K562 (cell line): ENCODE data around the gene PRKG2. TPM values are rescaled to one million over a fixed set of nuclear protein-coding genes. Genes with fewer than 3 reads are reported as not detected.

Experiments
- ATAC-seq: fragments of 200-7000 bp; cut with Tn5 transposase; 3 replicates; pipeline ENCODE4 v1.9.1; 2020; ENCODE audit warnings: moderate library complexity
- BruUV-seq: library from RNA; stranded (reverse); fragments of 400-500 nt; replicated peaks from 2 replicates; lab custom pipeline; 2021; lab: Mats Ljungman, UMichigan
- CTCF ChIA-PET: fragments of 300-600 bp; formaldehyde crosslinking; extraction: SDS; loops from one replicate; lab custom pipeline; 2021; ENCODE audit warnings: low intra/inter-chr PET ratio; lab: Yijun Ruan, JAX
- POLR2A ChIA-PET: fragments of 300-600, 350-650 bp; sonication (Branson Sonifier 250); formaldehyde crosslinking; extraction: SDS; loops from one replicate; lab custom pipeline; 2021; ENCODE audit warnings: antibody characterized with exemption, inconsistent platforms; lab: Yijun Ruan, JAX
- DNase-seq, 4 experiments: peaks; one replicate each; pipeline versions ENCODE4 v3.0.0 to v3.0.0-alpha.2; 2011 to 2018; ENCODE audit warnings: low spot score in 3 of 4, mixed read lengths in 3 of 4; ENCODE audit errors: extremely low read depth in 1 of 4
- FAIRE-seq: peaks from 2 replicates; lab custom pipeline; 2011; peaks lifted over from hg19 to GRCh38; lab: Jason Lieb, UNC
- H2AFZ ChIP-seq: 2 replicates; pipeline ENCODE4 v1.6.0; 2011; ENCODE audit warnings: low read depth, low read length, control low read depth, inconsistent platforms
- H3K27ac ChIP-seq: fragments of 200-600 bp; 3 replicates; pipeline ENCODE4 v1.8.0; 2011; ENCODE audit warnings: low read depth, mild to moderate bottlenecking, control low read depth, inconsistent platforms, low read length, moderate library complexity, mixed read lengths; ENCODE audit errors: extremely low read depth
- H3K27me3 ChIP-seq, 2 experiments: fragments of 300-600 bp in 1 of 2; 2 replicates in 1 of 2; 3 replicates in 1 of 2; pipeline versions ENCODE4 v1.6.0 to v1.8.0; 2011; ENCODE audit warnings: inconsistent platforms in 2 of 2, low read length in 2 of 2, mild to moderate bottlenecking in 1 of 2, mixed read lengths in 1 of 2, moderate library complexity in 1 of 2; ENCODE audit not compliant: control insufficient read depth in 2 of 2, insufficient read depth in 2 of 2
- H3K36me3 ChIP-seq: fragments of 300-600 bp; 3 replicates; pipeline ENCODE4 v1.8.0; 2011; ENCODE audit warnings: mild to moderate bottlenecking, low read length, inconsistent platforms; ENCODE audit not compliant: control insufficient read depth, insufficient read depth
- H3K4me1 ChIP-seq, 2 experiments: fragments of 200-600 bp in 1 of 2; replicated peaks in 1 of 2; 2 replicates in 1 of 2; 3 replicates in 1 of 2; pipeline versions ENCODE4 v1.5.1 to v1.8.0; 2011; ENCODE audit warnings: inconsistent platforms in 2 of 2, low read length in 2 of 2, mild to moderate bottlenecking in 1 of 2, mixed read lengths in 1 of 2, moderate library complexity in 1 of 2; ENCODE audit not compliant: control insufficient read depth in 2 of 2, insufficient read depth in 2 of 2
- H3K4me2 ChIP-seq: 2 replicates; pipeline ENCODE4 v1.6.1; 2011; ENCODE audit warnings: low read length, control low read depth, inconsistent platforms, mixed read lengths; ENCODE audit not compliant: insufficient read depth
- H3K4me3 ChIP-seq: fragments of 200-600 bp; sonication (generic), shearing (Covaris generic); 2 replicates; pipeline ENCODE4 v1.5.1; 2016; ENCODE audit warnings: control low read depth, inconsistent platforms
- H3K79me2 ChIP-seq: fragments of 200-600 bp; 3 replicates; pipeline ENCODE4 v1.8.0; 2011; ENCODE audit warnings: low read length, inconsistent platforms; ENCODE audit not compliant: control insufficient read depth, insufficient read depth
- H3K9ac ChIP-seq, 2 experiments: 2 replicates each; pipeline versions ENCODE4 v1.6.0 to v1.6.1; 2011; ENCODE audit warnings: low read depth in 2 of 2, low read length in 2 of 2, control low read depth in 1 of 2, inconsistent platforms in 1 of 2, mild to moderate bottlenecking in 1 of 2, mixed read lengths in 1 of 2; ENCODE audit not compliant: insufficient read depth in 1 of 2
- H3K9me1 ChIP-seq: one replicate; pipeline ENCODE4 v1.6.0; 2011; ENCODE audit warnings: inconsistent platforms, mild to moderate bottlenecking, low read length, moderate library complexity; ENCODE audit not compliant: control insufficient read depth, insufficient read depth
- H3K9me3 ChIP-seq: replicated peaks from 2 replicates; pipeline ENCODE4 v1.5.1; 2011; ENCODE audit warnings: low read depth, low read length, inconsistent platforms; ENCODE audit not compliant: control insufficient read depth, insufficient read depth
- H4K20me1 ChIP-seq: replicated peaks from 2 replicates; pipeline ENCODE4 v1.6.1; 2011; ENCODE audit warnings: low read length, inconsistent platforms, mixed read lengths; ENCODE audit not compliant: control insufficient read depth, insufficient read depth
- BMI1 ChIP-seq: fragments of 150-350 bp; IDR thresholded peaks from 2 replicates; pipeline ENCODE4 v1.6.1; 2014; ENCODE audit warnings: low read length
- CBX1 ChIP-seq: sonication (generic); IDR thresholded peaks from 2 replicates; pipeline ENCODE4 v1.6.1; 2016; ENCODE audit warnings: antibody characterized with exemption, low read depth, mild to moderate bottlenecking
- HCFC1 ChIP-seq: IDR thresholded peaks from 2 replicates; pipeline ENCODE4 v1.6.1; 2012; ENCODE audit warnings: low read depth, low read length, improper control_type of control experiment
- HDAC6 ChIP-seq: IDR thresholded peaks from 2 replicates; pipeline ENCODE4 v1.6.1; 2012; ENCODE audit warnings: low read depth, mild to moderate bottlenecking, control low read depth, inconsistent platforms, low read length, moderate library complexity
- HNRNPK ChIP-seq: fragments of 200-400 bp; formaldehyde crosslinking; IDR thresholded peaks from one replicate; pipeline ENCODE4 v1.6.1; 2018; ENCODE audit warnings: mild to moderate bottlenecking, low read depth, low read length; ENCODE audit not compliant: poor library complexity, severe bottlenecking
- HSF4 ChIP-seq: fragments of 250-450 bp; sonication (Bioruptor Pico); IDR thresholded peaks from 2 replicates; pipeline ENCODE4 v2.1.2; 2022; ENCODE audit warnings: mild to moderate bottlenecking, moderate library complexity, borderline replicate concordance
- KLF1 ChIP-seq: fragments of 450-650 bp; IDR thresholded peaks from 2 replicates; pipeline ENCODE4 v1.6.1; 2016; ENCODE audit warnings: missing genetic modification characterization, missing compliant biosample characterization
- KLF13 ChIP-seq: fragments of 450-650 bp; IDR thresholded peaks from 2 replicates; pipeline ENCODE4 v1.6.1; 2016; ENCODE audit warnings: missing genetic modification characterization, low read depth, mild to moderate bottlenecking, missing compliant biosample characterization, moderate library complexity, borderline replicate concordance
- NONO ChIP-seq, 2 experiments: fragments of 200-400 bp in 1 of 2; fragments of 450-650 bp in 1 of 2; formaldehyde crosslinking in 1 of 2; IDR thresholded peaks; 2 replicates each; pipeline ENCODE4 v1.6.1; 2017; ENCODE audit warnings: low read depth in 2 of 2, mild to moderate bottlenecking in 2 of 2, moderate library complexity in 2 of 2, low read length in 1 of 2
- PHTF2 ChIP-seq: fragments of 250-450 bp; sonication (Bioruptor Pico); IDR thresholded peaks from 2 replicates; pipeline ENCODE4 v1.5.0; 2021; ENCODE audit warnings: mild to moderate bottlenecking
- SNIP1 ChIP-seq: fragments of 450-650 bp; IDR thresholded peaks from 2 replicates; pipeline ENCODE4 v1.7.1; 2017; ENCODE audit warnings: low read depth, mild to moderate bottlenecking
- ZNF134 ChIP-seq: fragments of 250-450 bp; sonication (Bioruptor Pico); conservative IDR thresholded peaks from 2 replicates; pipeline ENCODE4 v1.4.0; 2020
- ZNF197 ChIP-seq: fragments of 200-800 bp; sonication (Bioruptor generic); IDR thresholded peaks from 2 replicates; pipeline ENCODE4 v1.6.1; 2016; ENCODE audit warnings: low read depth, missing genetic modification characterization, missing compliant biosample characterization
- ZNF644 ChIP-seq: fragments of 200-800 bp; sonication (Bioruptor generic); IDR thresholded peaks from 2 replicates; pipeline ENCODE4 v1.6.1; 2016; ENCODE audit warnings: low read depth, missing genetic modification characterization, missing compliant biosample characterization
- ZNF707 ChIP-seq: fragments of 250-450 bp; sonication (Bioruptor Pico); conservative IDR thresholded peaks from 2 replicates; pipeline ENCODE4 v1.8.0; 2022; ENCODE audit warnings: inconsistent platforms, mild to moderate bottlenecking, moderate library complexity
- WGBS: fragments of 100-300 bp; shearing (Covaris generic); methylation state at CpG from one replicate; pipeline ENCODE4 v1.1.6; 2016; ENCODE audit warnings: low coverage, mixed read lengths; ENCODE audit not compliant: insufficient coverage; ENCODE audit errors: missing lambda C conversion rate; 5-methylcytosine and 5-hydroxymethylcytosine counted together
- in situ Hi-C: fragments of 300-500 bp; cut with MboI; formaldehyde crosslinking; loops from 4 replicates; pipeline ENCODE4 v1.15.0; 2018; ENCODE audit warnings: inconsistent platforms, mixed read lengths
- intact Hi-C: fragments of 100-400 bp; cut with micrococcal nuclease; formaldehyde crosslinking; loops from 2 replicates; pipeline ENCODE4 v1.14.2; 2022
- polyA plus RNA-seq, 8 experiments: library from polyadenylated mRNA; depleted of rRNA in 4 of 8; stranded (reverse) in 5 of 8; unstranded in 3 of 8; fragments of >200 nt; fragmentation: Nextera tagmentation in 2 of 8; fragmentation: Illumina TruSeq in 1 of 8; extraction: Ambion mirVana in 2 of 8; extraction: Trizol in 1 of 8; gene quantifications; 2 replicates each; pipeline versions ENCODE4 v1.2.1 to v1.2.3, GENCODE V29; 2011 to 2014; ENCODE audit warnings: inconsistent platforms in 1 of 8, missing spikeins in 1 of 8
- total RNA-seq, 7 experiments: library from RNA; depleted of rRNA in 6 of 7; stranded (reverse); fragments of >200 nt in 6 of 7; fragmentation: Illumina TruSeq in 2 of 7; extraction: Trizol in 2 of 7; gene quantifications; 2 replicates each; pipeline versions ENCODE4 v1.2.1 to v1.2.3, GENCODE V29; 2011 to 2021; ENCODE audit warnings: low replicate concordance in 1 of 7
- TF ChIP-seq, protein P1 (sequence below): sonication (generic); formaldehyde crosslinking; IDR thresholded peaks from 2 replicates; pipeline ENCODE4 v1.8.0; 2022; ENCODE audit warnings: mild to moderate bottlenecking, low read depth, missing genetic modification reagents

PRKG2 gene
- total and polyA plus RNA-seq, 9 of the 15 experiments (the other 6 are each of a cell fraction or from before 2014, with no cell fraction given), result 0.01 to 0.68 (median 0.34) TPM

- FAIRE-seq (no peak), ATAC-seq (no peak), DNase-seq (no peak)
- no TSS peak for BruUV-seq
- no peak overlapping the region for H3K9ac ChIP-seq
- TF ChIP-seq KLF1 (no peak), CBX1 (no peak), NONO (IDR thresholded peaks at IDR 0.05; ENCODE audit: low read depth in 2 of 2, low read length in 1 of 2) (no peak), KLF13 (tag) (no peak), BMI1 (no peak), HSF4 (CRISPR knock-in tag) (no peak), SNIP1 (no peak), ZNF707 (CRISPR knock-in tag) (no peak), ZNF644 (tag) (no peak), HCFC1 (no peak), ZNF197 (CRISPR knock-in tag) (no peak), HDAC6 (no peak), ZNF134 (CRISPR knock-in tag) (no peak), HNRNPK (no peak), PHTF2 (no peak)
- TF ChIP-seq, protein P1, sequence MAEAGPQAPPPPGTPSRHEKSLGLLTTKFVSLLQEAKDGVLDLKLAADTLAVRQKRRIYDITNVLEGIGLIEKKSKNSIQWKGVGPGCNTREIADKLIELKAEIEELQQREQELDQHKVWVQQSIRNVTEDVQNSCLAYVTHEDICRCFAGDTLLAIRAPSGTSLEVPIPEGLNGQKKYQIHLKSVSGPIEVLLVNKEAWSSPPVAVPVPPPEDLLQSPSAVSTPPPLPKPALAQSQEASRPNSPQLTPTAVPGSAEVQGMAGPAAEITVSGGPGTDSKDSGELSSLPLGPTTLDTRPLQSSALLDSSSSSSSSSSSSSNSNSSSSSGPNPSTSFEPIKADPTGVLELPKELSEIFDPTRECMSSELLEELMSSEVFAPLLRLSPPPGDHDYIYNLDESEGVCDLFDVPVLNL (CRISPR knock-in tag), result no peak
- H3K36me3 ChIP-seq, result no peaks in the 10 kb centered on the region
- H3K9me3 ChIP-seq, result no peaks in the 10 kb centered on the region
- intact Hi-C loops (no loop called here), in situ Hi-C loops (no loop called here)
- POLR2A ChIA-PET, result no interaction called here
- 0% methylated on average over 3 of the region's 3 CpGs for WGBS
- no peaks in the 10 kb centered on the region for H3K79me2 ChIP-seq
- H4K20me1 ChIP-seq, result no peaks in the 10 kb centered on the region
- CTCF ChIA-PET, result no interaction called here
- no peaks in the 10 kb centered on the region for H3K9me1 ChIP-seq
- H2AFZ ChIP-seq, result no peak overlapping the region
- no peaks in the 10 kb centered on the region for H3K27me3 ChIP-seq
- H3K4me1 ChIP-seq, result no peaks in the 10 kb centered on the region
- H3K27ac ChIP-seq, result no peak overlapping the region
- no peak overlapping the region for H3K4me3 ChIP-seq
- no peak overlapping the region for H3K4me2 ChIP-seq
These were observed 50.9 kb downstream of the PRKG2 start for GRCh38 chr4:81164126-81164525.
